Left lung (tissue), 10 donors: Measurements from ENCODE around the gene ITGB5. TPM values are rescaled to one million over a fixed set of nuclear protein-coding genes. Genes with fewer than 3 reads are reported as not detected.

Experiments used
- ATAC-seq: fragments of 200-7000 bp; cut with Tn5 transposase; one replicate; pipeline ENCODE4 v1.9.1; 2020; ENCODE audit warnings: moderate library complexity
- DNase-seq, 4 donors: peaks; one replicate each; pipeline ENCODE4 v3.0.0-alpha.2; 2013 to 2020
- H3K27ac ChIP-seq, 2 donors: fragments of 200-600 bp; sonication (generic) in 1 of 2; one replicate each; pipeline versions ENCODE4 v1.5.0 to v1.8.0; 2020 to 2021
- H3K27me3 ChIP-seq, 2 donors: fragments of 200-600 bp; sonication (generic) in 1 of 2; one replicate each; pipeline versions ENCODE4 v1.5.0 to v1.8.0; 2020 to 2021
- H3K36me3 ChIP-seq, 2 donors: fragments of 200-600 bp; sonication (generic) in 1 of 2; one replicate each; pipeline versions ENCODE4 v1.5.0 to v1.8.0; 2020 to 2021
- H3K4me1 ChIP-seq, 2 donors: fragments of 200-600 bp; one replicate each; pipeline ENCODE4 v1.8.0; 2021
- H3K4me3 ChIP-seq, 2 donors: fragments of 200-600 bp; sonication (generic) in 1 of 2; one replicate each; pipeline versions ENCODE4 v1.5.0 to v1.8.0; 2020 to 2021; ENCODE audit warnings: mild to moderate bottlenecking in 1 of 2
- H3K9me3 ChIP-seq, 2 donors: fragments of 200-600 bp; sonication (generic) in 1 of 2; one replicate each; pipeline versions ENCODE4 v1.5.0 to v1.8.0; 2020 to 2021
- intact Hi-C, 2 donors: fragments of 100-400 bp; cut with DNase I; formaldehyde crosslinking; loops; one replicate each; pipeline versions ENCODE4 v1.11.2 to v1.14.2; 2022
- polyA plus RNA-seq, 6 donors: library from polyadenylated mRNA; unstranded; fragments of 120-200 nt; gene quantifications; one replicate each; pipeline ENCODE4 v1.2.1, GENCODE V29; 2013; ENCODE audit not compliant: insufficient read length in 6 of 6
- total RNA-seq, 2 donors: library from RNA; stranded (reverse); fragmentation: NEBNext Ultra II Directional; extraction: Animal tissue kit (Norgen Biotek cat#: 25700); gene quantifications; one replicate each; pipeline ENCODE4 v1.2.1, GENCODE V29; 2021
- TF ChIP-seq, protein P1 (sequence below), 2 donors: fragments of 200-600 bp; sonication (generic) in 1 of 2; IDR thresholded peaks; one replicate each; pipeline versions ENCODE4 v1.5.0 to v1.8.0; 2021; ENCODE audit warnings: antibody characterized with exemption in 2 of 2
- donor health status: DM: no; HTN: yes; CAD: no.
- donor health status: DM: no; HTN: no; CAD: no.

Gene ITGB5
- total and polyA plus RNA-seq, 8 donors, result 54.8 to 142 (median 67.4) TPM

DNA sequence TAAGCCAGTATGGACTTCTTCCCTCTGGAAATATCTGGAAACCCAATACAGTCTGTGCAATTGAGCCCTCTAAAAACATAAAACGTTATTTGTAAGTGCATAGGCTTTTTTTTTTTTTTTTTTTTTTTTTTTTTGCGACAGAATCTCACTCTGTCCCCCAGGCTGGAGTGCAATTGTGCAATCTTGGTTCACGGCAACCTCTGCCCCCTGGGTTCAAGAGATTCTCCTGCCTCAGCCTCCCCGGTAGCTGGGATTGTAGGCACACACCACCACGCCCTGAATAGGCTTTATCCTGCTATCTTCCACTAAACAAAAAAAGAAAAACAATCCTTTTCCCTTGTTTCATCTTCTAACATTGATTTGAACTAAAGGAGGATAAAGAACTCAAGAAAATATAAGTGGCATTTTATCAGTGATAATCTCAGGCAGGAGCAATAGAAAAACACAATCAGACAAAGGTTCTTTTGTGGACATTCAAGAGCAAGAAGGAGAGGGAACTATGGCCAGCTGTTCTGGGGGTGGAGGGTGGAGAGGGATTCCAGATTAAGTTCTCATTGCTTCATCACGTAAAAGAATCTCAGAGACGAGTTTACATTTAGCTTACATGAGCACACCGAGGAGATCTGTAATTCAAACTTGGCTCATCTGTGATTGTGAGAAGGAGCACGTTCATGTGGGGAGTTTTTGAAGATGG lies 68.6 kb downstream of the ITGB5 start:
- Histone ChIP-seq H3K4me3 (no peak overlapping the region), H3K27ac (no peak overlapping the region), H3K9me3 (no peaks in the 10 kb centered on the region), H3K27me3 (no peaks in the 10 kb centered on the region), H3K4me1 (peaks cover 0 to 10% of the 10 kb centered on the region in 2 donors), H3K36me3 (peaks cover 0 to 5% of the 10 kb centered on the region in 2 donors)
- TF ChIP-seq, protein P1, sequence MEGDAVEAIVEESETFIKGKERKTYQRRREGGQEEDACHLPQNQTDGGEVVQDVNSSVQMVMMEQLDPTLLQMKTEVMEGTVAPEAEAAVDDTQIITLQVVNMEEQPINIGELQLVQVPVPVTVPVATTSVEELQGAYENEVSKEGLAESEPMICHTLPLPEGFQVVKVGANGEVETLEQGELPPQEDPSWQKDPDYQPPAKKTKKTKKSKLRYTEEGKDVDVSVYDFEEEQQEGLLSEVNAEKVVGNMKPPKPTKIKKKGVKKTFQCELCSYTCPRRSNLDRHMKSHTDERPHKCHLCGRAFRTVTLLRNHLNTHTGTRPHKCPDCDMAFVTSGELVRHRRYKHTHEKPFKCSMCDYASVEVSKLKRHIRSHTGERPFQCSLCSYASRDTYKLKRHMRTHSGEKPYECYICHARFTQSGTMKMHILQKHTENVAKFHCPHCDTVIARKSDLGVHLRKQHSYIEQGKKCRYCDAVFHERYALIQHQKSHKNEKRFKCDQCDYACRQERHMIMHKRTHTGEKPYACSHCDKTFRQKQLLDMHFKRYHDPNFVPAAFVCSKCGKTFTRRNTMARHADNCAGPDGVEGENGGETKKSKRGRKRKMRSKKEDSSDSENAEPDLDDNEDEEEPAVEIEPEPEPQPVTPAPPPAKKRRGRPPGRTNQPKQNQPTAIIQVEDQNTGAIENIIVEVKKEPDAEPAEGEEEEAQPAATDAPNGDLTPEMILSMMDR (IDR thresholded peaks at IDR 0.05), result no peak
- intact Hi-C loops, result no loop called here
- DNase-seq, result no peak
- ATAC-seq, result no peak

GRCh38 chr3:124817079-124817478 lies 70.1 kb downstream of the ITGB5 start:
- ATAC-seq (no peak), DNase-seq (no peak)
- H3K4me1 ChIP-seq, result peaks cover 0 to 21% of the 10 kb centered on the region in 2 donors
- no peak overlapping the region for H3K4me3 ChIP-seq
- no peaks in the 10 kb centered on the region for H3K27me3 ChIP-seq
- intact Hi-C loops, result no loop called here
- H3K27ac ChIP-seq, result no peak overlapping the region
- TF ChIP-seq, protein P1 (IDR thresholded peaks at IDR 0.05), result no peak
- H3K36me3 ChIP-seq, result peaks cover 0 to 5% of the 10 kb centered on the region in 2 donors
- H3K9me3 ChIP-seq, result no peaks in the 10 kb centered on the region

GRCh38 chr3:124816206-124816605 lies 71.0 kb downstream of the ITGB5 start:
- DNase-seq (no peak), ATAC-seq (no peak)
- peaks cover 0 to 21% of the 10 kb centered on the region in 2 donors for H3K4me1 ChIP-seq
- intact Hi-C loops, result no loop called here
- TF ChIP-seq, protein P1 (IDR thresholded peaks at IDR 0.05), result no peak
- H3K27me3 ChIP-seq, result no peaks in the 10 kb centered on the region
- H3K36me3 ChIP-seq, result peaks cover 0 to 5% of the 10 kb centered on the region in 2 donors
- no peak overlapping the region for H3K4me3 ChIP-seq
- no peak overlapping the region for H3K27ac ChIP-seq
- no peaks in the 10 kb centered on the region for H3K9me3 ChIP-seq

- TF ChIP-seq, protein P1 (IDR thresholded peaks at IDR 0.05), result no peak
- intact Hi-C loops, result no loop called here
- DNase-seq (no peak), ATAC-seq (no peak)
- H3K27me3 ChIP-seq, result no peaks in the 10 kb centered on the region
- no peaks in the 10 kb centered on the region for H3K9me3 ChIP-seq
- peaks cover 0 to 21% of the 10 kb centered on the region in 2 donors for H3K4me1 ChIP-seq
- H3K36me3 ChIP-seq, result peaks cover 0 to 5% of the 10 kb centered on the region in 2 donors
- no peak overlapping the region for H3K27ac ChIP-seq
- H3K4me3 ChIP-seq, result no peak overlapping the region
Measured at GRCh38 chr3:124815781-124816180, 71.4 kb downstream of the ITGB5 start.

DNA sequence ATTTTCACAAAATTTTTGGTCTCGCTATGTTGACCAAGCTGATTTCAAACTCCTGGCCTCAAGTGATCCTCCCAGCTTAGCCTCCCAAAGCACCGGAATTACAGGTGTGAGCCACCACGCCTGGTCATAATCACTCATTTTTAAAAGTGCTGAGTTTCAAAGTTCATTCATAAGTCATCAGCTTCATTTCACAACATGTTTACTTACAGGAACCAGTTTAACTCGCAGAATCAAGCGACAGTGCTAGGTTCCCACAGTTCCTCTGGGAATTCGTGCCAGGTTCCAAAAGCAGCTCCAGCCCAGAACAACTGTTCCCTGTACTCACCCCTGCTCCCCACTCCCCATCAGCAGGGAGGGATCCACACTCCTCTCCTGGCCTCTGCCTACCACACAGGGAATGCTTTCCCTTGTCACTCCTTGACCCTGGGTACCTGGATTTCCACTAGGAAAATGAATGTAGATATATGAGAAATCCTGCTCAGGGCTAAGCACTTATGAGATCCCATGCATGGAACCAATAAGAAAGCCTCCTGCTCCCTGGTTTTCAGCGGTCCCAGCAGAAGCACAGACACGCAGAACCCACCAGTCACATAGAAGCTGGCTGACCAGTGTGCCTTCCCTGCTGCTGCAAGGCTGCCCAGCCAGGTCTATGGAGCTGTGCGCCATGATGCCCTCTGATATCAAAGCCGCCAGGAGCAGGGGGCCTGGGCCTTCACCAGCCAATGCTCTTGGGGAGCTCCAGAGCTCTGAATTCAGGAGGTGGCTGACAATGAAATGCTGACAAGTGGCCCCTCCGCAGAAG lies 72.3 kb downstream of the ITGB5 start:
- DNase-seq (no peak), ATAC-seq (peak; percentile 39)
- Histone ChIP-seq H3K27me3 (no peaks in the 10 kb centered on the region), H3K9me3 (no peaks in the 10 kb centered on the region), H3K4me1 (peaks cover 0 to 21% of the 10 kb centered on the region in 2 donors), H3K4me3 (no peak overlapping the region), H3K27ac (no peak overlapping the region), H3K36me3 (peaks cover 0 to 5% of the 10 kb centered on the region in 2 donors)
- TF ChIP-seq, protein P1 (IDR thresholded peaks at IDR 0.05), result no peak
- intact Hi-C loops, result no loop called here
